ENCODE results near the gene MB21D2.

DNA sequence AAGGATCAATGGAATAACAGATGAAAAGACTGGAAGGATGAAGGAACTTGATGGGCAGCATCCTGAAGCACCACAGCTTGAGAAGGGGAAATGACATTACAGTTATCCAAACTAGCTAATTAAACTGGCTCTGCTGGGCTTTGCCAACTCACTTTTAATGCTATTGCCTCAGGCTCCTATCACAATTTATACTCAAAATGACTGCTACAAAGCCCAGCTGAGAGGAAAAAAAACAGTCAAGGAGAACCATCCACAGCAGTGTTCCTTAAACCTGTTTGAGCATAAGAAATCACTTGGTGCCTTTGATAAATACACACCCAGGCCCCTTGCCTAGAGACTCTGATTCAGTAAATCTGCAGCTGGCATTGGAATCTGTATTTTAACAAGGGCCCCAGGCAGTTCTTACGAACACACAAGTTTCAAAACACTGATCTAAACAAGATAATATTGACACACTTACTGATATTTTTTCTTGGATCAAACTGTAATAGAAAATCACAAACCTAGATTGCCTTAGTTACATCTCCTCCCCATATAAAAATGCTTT, 85.8 kb downstream of the MB21D2 start:
- TF ChIP-seq CTCF (optimal IDR thresholded peaks at IDR 0.05 in 1 of 3, IDR thresholded peaks at IDR 0.05 in 1 of 3, conservative IDR thresholded peaks at IDR 0.05 in 1 of 3; ENCODE audit: extremely low read depth in 1 of 3, insufficient read depth in 2 of 3, low read length in 3 of 3), result no peak
- no peak for TF ChIP-seq EZH2 (IDR thresholded peaks at IDR 0.05; ENCODE audit: low read length)
